ENCODE measurements around the gene ADCY4.
A peak's percentile ranks its signal among the peaks of the same experiment; 100 is the strongest.

The ADCY4 gene

DNA sequence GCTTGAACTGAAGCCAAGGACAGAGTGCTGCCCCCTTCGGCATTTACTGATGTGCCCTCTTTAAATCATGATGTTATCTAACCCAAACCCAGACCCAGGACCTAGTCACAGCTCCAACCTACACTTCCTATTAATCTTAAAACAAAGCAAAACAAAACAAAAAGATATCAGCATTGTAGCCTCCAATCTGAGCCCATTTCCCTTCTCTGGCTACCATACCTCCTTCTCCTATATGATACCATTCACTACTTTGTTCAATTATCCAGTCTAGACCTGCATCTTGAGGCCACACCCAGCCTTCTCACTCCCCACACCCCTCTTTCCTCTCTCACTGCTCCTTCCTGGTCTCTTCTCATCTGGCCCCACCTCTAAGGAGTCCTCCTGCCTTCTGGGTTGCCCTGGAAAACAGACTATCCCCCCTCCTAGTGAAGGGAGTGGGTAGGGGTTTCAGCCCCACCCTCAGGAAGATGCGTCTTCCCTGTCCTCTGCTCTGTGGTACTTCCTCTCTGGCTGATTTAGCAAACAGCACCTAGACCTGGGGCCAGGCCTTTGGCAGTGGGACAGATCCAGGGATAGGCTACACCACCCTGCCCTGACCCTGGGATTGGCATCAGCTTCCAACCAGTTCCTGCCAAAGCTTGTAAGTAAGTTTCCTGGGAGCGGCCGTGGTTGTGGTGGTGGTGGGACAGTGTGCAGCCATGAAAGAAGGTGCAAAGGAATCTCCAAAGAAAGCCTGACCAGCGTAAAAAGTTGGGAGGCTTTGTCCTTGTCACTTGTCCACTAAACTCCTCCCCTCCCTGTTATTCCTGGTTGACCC lies 20.3 kb downstream of the ADCY4 start:
- DNase-seq, result no peak

GRCh38 chr14:24313913-24314312 lies 21.0 kb downstream of the ADCY4 start:
- DNase-seq, result no peak

DNA sequence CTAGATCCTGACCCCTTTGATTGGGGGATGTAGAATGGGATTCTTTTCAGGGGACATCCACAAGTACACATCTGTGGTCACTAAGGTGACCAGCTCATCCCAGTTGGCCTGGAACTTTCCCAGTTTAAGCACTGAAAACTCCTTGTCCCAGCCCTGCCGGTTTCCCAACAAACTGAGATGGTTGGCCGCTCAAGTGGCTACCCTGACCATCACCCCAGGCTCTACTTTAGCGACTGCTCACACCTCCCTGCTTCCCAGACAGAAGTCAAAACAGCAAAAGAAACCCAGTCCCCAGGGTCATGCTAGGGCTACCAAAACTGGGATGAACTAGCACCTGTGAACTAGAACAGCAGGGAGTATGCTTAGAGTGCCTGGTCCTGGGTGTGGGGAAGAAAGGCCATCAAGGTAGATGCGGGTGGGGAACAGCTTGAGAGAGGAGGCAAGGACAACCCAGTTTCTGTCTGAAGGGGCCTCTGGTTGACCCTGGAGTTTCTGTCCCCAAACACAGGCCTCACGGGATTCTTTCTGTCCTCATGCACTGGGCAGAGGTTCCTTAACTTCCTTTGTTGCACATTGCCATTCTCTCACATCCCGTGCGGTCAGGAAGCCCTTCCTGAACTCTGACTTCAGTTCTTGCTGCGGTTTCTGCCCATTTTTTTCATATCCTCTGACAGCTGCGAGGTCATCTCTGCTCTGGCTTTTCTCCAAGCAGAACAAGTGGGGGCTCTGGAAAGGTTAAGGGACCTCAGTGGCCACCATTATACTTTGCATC lies 21.9 kb downstream of the ADCY4 start:
- peak; percentile 60 for DNase-seq

GRCh38 chr14:24311837-24312615 lies 22.8 kb downstream of the ADCY4 start:
- peak; percentile 29 for DNase-seq

GRCh38 chr14:24310646-24311604 lies 23.9 kb downstream of the ADCY4 start, which contains the start of gene LTB4R:
TSS of gene LTB4R (plus strand) at chr14:24311502. CDS start at chr14:24315652, 4,150 bp downstream.
- peak; percentile 77 for DNase-seq

GRCh38 chr14:24310265-24310645 lies 24.6 kb downstream of the ADCY4 start:
- DNase-seq, result no peak

GRCh38 chr14:24309538-24310264 lies 25.2 kb downstream of the ADCY4 start, which contains the start of gene LTB4R2:
TSS of gene LTB4R2 (plus strand) at chr14:24310140. CDS start at chr14:24310665, 525 bp downstream.
- DNase-seq, result no peak

GRCh38 chr14:24308342-24309124 lies 26.3 kb downstream of the ADCY4 start:
- DNase-seq, result no peak

- peak; percentile 74 for DNase-seq
Observed at GRCh38 chr14:24307575-24308341, 27.1 kb downstream of the ADCY4 start, which contains the start of gene CIDEB. TSS of gene CIDEB (minus strand) at chr14:24307977. CDS start at chr14:24307858, 119 bp downstream.

GRCh38 chr14:24307156-24307574 lies 27.7 kb downstream of the ADCY4 start:
- DNase-seq, result no peak

DNA sequence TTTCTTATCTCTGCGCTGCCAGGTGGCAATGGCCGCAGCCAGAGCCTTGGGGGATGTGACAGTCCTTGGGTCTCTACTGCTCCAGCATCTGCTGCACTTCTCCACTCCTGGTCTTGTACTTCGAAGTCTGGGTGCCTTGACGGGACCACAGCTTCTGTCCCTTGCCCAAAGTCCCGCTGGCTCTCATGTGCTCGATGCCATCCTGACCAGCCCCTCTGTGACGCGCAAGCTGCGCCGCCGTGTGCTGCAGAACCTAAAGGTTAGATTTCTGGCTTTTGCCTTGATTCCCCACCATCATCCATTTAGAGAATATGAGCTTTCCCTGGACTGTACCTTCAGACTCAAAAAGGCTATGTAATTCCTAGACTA lies 30.9 kb downstream of the ADCY4 start:
- no peak for DNase-seq

DNA sequence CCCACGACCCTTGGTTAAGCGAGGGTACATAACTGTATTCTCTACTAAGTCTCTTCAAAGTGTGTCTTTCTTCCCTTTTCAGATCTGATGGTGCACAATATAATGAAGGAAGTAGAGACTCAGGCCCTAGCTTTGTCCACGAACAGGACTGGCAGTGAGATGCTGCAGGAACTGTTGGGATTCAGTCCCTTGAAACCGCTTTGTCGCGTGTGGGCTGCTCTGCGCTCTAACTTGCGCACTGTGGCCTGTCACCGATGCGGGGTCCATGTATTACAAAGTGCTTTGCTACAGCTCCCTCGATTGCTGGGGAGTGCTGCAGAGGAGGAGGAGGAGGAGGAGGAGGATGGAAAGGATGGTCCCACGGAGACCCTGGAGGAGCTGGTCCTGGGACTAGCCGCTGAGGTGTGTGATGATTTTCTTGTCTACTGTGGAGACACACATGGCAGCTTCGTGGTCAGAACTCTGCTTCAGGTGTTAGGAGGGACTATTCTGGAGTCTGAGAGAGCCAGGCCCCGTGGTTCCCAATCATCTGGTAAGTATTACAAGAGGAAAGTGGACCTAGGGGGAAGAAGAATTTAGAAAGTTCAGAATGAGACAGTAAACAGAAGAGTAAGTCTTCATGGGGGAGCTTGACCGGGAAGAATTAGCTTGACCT lies 34.4 kb downstream of the ADCY4 start:
- DNase-seq, result no peak

DNA sequence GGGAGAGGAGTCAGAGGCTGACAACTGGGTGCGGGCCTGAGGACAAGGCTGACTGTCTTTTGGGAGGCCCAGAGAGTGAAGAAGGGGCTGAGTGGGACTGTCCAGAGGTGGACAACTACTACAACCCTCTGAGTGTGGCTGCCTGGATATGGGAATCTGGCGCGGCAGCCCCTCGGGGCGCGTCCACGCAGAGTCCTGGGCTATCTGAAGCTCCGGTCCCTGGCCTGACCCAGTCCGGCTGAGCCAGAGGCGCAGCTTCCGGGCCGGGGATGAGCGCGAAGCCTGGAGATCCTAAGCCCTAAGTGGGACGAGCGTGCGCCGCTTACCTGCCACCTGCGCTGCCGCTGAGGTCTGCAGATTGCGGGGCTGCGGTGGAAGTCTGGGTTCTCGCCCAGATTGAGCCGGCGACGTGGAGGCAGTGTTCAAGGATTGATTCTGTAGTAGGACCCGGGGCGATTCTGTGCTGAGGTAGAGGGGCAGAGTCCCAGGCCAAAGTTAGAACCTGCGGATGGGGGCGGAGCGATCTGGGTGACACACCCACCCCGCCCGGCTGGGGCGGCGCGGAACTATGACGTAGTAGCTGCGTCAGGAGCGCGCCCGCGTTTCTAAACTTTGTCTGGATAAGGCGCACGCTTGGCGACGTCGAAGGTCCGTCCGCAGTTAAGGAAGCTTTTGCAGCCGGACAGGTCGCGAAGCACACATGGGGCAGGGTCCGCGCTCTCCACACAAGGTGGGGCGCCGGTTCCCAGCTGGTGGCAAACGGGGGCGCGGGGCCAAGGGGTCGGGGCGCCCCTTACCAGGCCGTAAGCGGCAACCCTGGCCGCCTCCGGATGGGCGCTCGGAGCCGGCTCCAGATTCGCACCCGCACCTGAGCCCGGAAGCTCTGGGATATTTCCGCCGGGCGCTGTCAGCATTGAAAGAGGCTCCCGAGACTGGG lies 35.3 kb downstream of the ADCY4 start, which contains the start of the genes DHRS1 and NOP9:
Gene DHRS1, minus strand, starts transcription at position 526 of the 937 bp plus-strand sequence. CDS start 674 bp downstream, outside the sequence.
Gene NOP9, plus strand, starts transcription at position 596 of the 937 bp plus-strand sequence. Its CDS starts 105 bp downstream, at position 701.
- peak; percentile 92 for DNase-seq

DNA sequence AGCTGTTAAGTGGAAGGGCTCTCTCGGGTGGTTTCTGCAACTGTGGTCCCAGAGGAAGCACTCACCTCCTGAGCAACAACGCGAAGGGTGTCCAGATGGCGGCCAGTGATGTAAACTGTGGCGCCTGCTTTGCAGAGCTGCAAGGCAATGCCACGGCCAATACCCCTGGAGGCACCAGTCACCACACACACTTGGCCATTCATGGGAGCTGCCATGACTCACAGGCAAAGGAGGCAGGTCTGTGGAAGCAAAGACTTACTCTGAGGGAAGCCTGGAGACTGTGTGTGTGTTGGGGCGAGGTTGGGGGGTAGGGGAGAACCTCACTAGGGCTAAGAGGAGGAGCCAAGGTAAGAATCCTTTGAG lies 36.0 kb downstream of the ADCY4 start:
- DNase-seq, result peak; percentile 18

DNA sequence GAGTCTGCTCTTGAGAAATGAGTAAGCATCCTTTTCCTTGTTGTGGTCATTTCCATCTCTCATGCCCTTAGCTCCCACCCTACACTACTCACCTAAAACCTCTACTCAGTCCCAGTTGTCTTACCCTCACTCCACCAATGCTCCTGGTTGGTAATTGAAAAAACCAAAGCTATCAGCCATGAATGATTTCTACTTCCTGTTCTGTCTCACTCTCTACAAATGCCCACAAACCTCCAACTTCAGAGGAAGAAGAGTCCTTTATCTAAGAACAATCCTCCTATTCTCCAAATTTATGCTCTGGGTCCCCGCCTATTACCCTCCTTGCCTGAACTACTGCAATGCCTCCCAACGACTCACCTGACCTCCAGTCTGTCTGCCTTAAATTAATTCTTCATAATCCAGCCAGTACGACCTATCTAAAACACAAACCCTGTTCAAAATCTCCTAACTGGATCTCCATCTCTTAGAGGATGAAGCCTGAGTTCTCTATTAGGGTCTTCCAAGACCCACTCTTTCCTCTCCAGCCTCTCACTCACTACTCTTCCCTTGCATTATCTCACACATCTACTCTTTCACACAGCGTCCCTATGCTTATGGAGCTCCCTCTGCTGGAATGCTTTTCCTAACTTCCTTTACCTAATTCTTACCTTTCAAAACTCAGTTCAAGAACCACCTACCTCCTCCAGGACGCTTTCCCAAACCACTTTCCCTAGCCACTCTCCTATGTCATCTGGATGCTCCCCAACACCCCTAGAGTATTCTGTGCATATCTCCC lies 37.5 kb downstream of the ADCY4 start:
- DNase-seq, result peak; percentile 22

DNA sequence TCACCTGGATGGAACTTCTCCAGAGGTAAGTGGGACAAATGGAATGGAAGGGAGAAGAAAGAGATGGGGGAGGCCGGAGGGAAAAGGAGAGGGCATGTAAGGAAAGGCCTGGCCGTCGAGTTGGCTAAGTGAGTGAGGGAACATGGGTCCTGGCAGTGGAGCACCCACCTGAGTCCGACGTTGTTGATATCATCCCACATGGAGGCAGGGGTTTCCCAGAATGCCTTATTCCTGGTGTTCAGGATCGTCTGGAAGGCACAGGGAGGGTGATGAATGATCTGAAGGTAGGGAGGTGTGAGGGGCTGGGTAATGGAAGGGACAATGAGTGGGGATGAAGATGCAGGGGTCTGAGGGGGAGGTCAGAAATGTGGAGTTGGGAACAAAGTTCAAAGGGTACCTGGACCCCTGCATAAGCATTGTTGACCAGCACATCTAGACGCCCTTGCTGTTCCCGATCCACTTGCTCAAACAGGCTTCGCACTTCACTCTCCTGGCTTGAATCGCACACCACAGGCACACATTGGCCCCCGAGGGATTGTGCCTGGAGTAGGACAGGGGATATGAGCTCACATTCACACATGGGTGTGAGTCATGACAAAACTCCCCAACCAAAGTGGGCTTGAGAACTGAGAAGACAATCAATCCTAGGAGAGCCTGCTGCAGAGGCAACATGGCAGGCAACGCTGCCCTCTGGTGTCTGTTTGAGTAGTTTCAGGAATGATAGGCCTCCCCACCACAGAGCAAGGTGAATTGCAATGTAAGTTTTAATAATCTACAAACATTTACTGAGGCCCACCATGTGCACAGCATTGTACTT lies 38.3 kb downstream of the ADCY4 start:
- DNase-seq, result peak; percentile 82

Measured in CD4-positive, alpha-beta T cell treated with Interleukin-12 subunit alpha and Interleukin-12 subunit beta, for 1 hour (primary cell).